ENCODE measurements around the gene RUBCN. TPM values are rescaled to one million over a fixed set of nuclear protein-coding genes. Genes with fewer than 3 reads are reported as not detected.

The RUBCN gene
- total RNA-seq, 1 donor from 2014 or later: 33.1 TPM

DNA sequence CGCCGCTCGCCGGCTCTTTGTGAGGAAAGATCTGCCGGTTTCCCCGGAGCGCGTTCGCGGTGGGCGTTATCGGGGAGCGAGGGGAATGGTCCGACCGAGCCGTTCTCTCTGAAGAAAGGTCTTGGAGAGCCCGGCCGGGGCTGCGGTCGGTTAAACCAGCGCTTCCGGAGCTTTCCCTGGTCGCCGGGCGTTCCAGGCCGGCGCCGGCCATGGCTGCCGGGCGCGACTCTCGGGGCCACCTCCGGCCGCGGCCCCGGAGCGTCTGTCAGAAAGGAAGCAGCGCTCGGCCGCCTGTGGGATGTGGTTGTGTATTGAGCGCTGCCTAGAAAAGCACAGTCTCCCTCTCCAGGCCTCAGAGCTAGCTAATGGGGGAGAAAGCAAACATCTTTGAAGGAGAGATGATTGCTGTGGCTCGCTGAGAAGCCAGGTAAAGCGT, 13.7 kb upstream of the RUBCN start:
- intact Hi-C loops (cut with DNase I): no loop called here
- ATAC-seq: peak; percentile 85 to 87
- no peaks in the 10 kb centered on the region for H3K9me3 ChIP-seq

DNA sequence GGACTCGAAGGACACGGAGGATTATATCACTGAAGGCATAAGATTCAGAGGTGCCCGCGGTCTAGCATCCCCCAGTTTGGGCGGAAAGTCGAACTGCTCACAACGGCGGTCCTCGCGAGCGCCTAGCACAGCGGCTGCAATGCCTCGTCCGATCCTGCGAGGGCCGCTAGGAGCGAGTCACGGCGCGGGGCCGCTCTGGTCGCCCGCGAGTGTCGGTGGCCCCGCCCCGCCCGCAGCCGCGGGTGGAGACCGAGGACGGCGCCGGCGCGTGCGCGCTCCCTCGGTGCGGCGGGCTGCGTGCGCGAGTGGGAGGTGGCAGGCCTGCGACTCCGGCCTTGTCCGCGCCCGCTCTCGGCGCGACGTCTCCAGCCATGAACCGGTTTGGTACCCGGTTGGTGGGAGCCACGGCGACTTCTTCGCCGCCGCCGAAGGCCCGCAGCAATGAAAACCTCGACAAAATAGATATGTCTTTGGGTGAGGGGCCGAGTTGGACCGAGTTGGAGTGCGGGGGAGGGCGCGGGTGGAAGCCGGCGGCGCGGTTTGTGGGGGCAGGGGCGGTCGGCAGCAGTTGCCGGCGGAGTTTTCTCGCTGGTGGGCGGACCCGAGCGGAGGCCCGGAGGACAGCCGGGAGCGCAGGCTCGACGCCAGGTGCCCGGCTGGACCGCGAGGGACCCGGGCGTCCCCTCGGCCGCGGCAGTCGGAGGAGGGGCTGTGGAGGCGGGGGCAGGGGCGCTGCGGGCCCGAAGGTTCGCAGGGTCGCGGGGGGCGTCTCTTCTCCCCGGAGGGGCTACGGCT, 13.1 kb upstream of the RUBCN start, which contains the start of gene FYTTD1:
Gene FYTTD1, plus strand, starts transcription at position 283 of the 795 bp plus-strand sequence. Its CDS starts 89 bp downstream, at position 372.
- H3K4me1 ChIP-seq: peaks cover 37% of the 10 kb centered on the region

More for the DNA sequence above, 13.7 kb upstream of the RUBCN start:
- TF ChIP-seq, protein P1, sequence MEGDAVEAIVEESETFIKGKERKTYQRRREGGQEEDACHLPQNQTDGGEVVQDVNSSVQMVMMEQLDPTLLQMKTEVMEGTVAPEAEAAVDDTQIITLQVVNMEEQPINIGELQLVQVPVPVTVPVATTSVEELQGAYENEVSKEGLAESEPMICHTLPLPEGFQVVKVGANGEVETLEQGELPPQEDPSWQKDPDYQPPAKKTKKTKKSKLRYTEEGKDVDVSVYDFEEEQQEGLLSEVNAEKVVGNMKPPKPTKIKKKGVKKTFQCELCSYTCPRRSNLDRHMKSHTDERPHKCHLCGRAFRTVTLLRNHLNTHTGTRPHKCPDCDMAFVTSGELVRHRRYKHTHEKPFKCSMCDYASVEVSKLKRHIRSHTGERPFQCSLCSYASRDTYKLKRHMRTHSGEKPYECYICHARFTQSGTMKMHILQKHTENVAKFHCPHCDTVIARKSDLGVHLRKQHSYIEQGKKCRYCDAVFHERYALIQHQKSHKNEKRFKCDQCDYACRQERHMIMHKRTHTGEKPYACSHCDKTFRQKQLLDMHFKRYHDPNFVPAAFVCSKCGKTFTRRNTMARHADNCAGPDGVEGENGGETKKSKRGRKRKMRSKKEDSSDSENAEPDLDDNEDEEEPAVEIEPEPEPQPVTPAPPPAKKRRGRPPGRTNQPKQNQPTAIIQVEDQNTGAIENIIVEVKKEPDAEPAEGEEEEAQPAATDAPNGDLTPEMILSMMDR (IDR thresholded peaks at IDR 0.05): no peak
- H3K36me3 ChIP-seq: no peaks in the 10 kb centered on the region
- peak overlapping the region; percentile 94 for H3K27ac ChIP-seq
- peak; percentile 86 for DNase-seq
- no peaks in the 10 kb centered on the region for H3K27me3 ChIP-seq (ENCODE audit: low read depth)
- H3K4me3 ChIP-seq: peak overlapping the region; percentile 91
- peaks cover 37% of the 10 kb centered on the region for H3K4me1 ChIP-seq

DNA sequence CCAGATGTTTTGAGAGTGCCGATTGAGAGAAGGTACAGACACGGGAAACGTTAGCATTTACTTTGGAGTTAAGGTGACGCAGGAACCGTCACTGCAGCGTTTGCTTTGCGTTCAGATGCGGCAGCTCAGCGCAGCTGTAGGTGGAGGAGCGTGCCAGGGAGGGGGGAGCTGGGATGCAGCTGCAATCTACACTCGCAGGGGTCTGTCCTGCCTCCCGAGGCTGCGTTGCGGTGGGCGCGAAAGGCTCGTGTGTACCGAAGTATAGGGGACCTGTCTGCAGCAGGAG, 12.6 kb upstream of the RUBCN start:
- ATAC-seq (peak; percentile 25 to 37), DNase-seq (no peak)
- H3K4me1 ChIP-seq: peaks cover 37% of the 10 kb centered on the region
- H3K36me3 ChIP-seq: no peaks in the 10 kb centered on the region
- H3K4me3 ChIP-seq: peak overlapping the region; percentile 91
- H3K27me3 ChIP-seq (ENCODE audit: low read depth): no peaks in the 10 kb centered on the region
- no peaks in the 10 kb centered on the region for H3K9me3 ChIP-seq
- intact Hi-C loops (cut with DNase I): no loop called here
- H3K27ac ChIP-seq: peak overlapping the region; percentile 94
- TF ChIP-seq, protein P1 (IDR thresholded peaks at IDR 0.05): no peak

More for the DNA sequence above, 13.1 kb upstream of the RUBCN start, which contains the start of gene FYTTD1:
- no peaks in the 10 kb centered on the region for H3K9me3 ChIP-seq
- no peaks in the 10 kb centered on the region for H3K36me3 ChIP-seq
- TF ChIP-seq, protein P1 (IDR thresholded peaks at IDR 0.05): peak; percentile 67
- H3K4me3 ChIP-seq: peak within 1 kb of the TSS; percentile 91
- intact Hi-C loops (cut with DNase I): no loop called here
- H3K27ac ChIP-seq: peak within 1 kb of the TSS; percentile 94
- no peaks in the 10 kb centered on the region for H3K27me3 ChIP-seq (ENCODE audit: low read depth)
- DNase-seq (peak; percentile 95), ATAC-seq (peak; percentile 97 to 98)

DNA sequence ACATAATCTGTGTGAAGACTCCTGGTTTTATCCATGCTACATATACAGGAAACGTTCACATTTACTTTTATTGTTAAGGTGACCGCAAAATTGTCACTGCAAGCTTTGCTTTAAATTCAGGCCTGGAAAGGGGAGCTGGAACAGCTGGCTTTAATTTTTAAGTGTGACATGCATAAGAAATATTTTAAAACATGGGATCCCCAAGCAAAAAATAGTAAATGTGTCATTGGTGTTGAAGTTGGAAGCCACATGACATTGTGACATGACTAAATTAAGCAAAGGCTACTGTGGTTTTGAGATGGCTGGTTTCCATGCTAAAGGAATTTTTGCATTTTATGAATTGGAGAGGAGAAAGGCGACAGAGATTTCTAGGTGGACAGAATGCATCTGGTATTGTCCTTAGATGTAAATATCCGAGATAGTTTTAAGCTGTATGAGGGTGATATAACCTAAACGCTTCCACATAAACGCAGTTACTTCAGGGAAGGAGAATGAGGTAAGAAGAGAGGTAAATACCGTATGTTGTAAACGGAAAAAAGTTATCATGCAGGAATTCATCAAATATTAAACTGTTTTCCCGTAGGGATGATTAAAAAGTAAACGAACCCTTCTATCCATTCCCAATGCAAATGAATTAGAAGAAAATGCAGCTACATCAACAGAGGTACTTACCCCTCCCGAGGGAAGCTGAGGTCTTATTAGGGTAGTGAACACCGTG, 12.1 kb upstream of the RUBCN start:
- no peaks in the 10 kb centered on the region for H3K9me3 ChIP-seq
- no peaks in the 10 kb centered on the region for H3K36me3 ChIP-seq
- H3K27me3 ChIP-seq (ENCODE audit: low read depth): no peaks in the 10 kb centered on the region
- H3K27ac ChIP-seq: peak overlapping the region; percentile 94
- TF ChIP-seq, protein P1 (IDR thresholded peaks at IDR 0.05): no peak
- peaks cover 37% of the 10 kb centered on the region for H3K4me1 ChIP-seq
- DNase-seq (no peak), ATAC-seq (no peak)
- intact Hi-C loops (cut with DNase I): no loop called here
- peak overlapping the region; percentile 91 for H3K4me3 ChIP-seq

DNA sequence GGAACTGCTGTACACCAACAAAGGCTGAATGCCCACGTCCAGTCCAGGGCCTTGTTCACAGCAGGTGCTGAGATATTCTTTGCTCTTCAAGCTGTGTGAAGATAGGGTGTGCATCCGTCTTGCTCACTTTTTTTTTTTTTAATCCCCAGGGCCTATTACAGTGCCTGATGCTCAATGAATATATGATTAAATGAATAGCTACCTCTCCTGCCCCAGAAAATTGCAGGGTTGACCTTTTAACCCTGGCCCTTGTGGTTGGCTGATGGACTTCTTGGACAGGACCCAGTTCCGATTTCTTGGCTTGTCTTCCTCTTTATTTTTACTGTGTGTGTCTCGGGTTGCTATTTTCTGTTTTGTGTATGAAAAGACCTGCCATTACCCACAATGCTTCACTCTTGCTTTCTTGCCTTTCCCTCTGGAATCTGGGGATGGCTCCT, 10.1 kb upstream of the RUBCN start:
- TF ChIP-seq, protein P1 (IDR thresholded peaks at IDR 0.05): no peak
- Histone ChIP-seq H3K36me3 (no peaks in the 10 kb centered on the region), H3K27me3 (ENCODE audit: low read depth) (no peaks in the 10 kb centered on the region), H3K27ac (no peak overlapping the region), H3K4me3 (no peak overlapping the region), H3K9me3 (no peaks in the 10 kb centered on the region), H3K4me1 (peaks cover 24% of the 10 kb centered on the region)
- intact Hi-C loops (cut with DNase I): no loop called here
- no peak for DNase-seq
- ATAC-seq: no peak
